Measurements from ENCODE around the gene SS18L1.
A peak's percentile ranks its signal among the peaks of the same experiment; 100 is the strongest.

Gene SS18L1

GRCh38 chr20:62133864-62134263 lies 9.7 kb upstream of the SS18L1 start:
- Histone ChIP-seq H3K23ac (ENCODE audit: low read length in 2 of 2) (peak overlapping the region in 1 of 2 experiments; percentile 28), H2AK5ac (ENCODE audit: low read length, severe bottlenecking) (no peak overlapping the region), H3K4me2 (ENCODE audit: low read length, poor library complexity, severe bottlenecking) (no peak overlapping the region), H2AFZ (ENCODE audit: low read depth, low read length) (no peak overlapping the region), H4K91ac (ENCODE audit: low read length) (no peak overlapping the region), H3K4ac (ENCODE audit: low read depth in 1 of 2, low read length in 2 of 2) (no peak overlapping the region), H2BK15ac (ENCODE audit: low read depth, poor library complexity, severe bottlenecking) (no peak overlapping the region), H2BK120ac (ENCODE audit: low read depth, low read length) (no peak overlapping the region), H3K36me3 (ENCODE audit: control insufficient read depth in 1 of 2, insufficient read depth in 2 of 2, low read depth in 1 of 2, low read length in 2 of 2) (peaks cover 92 to 96% of the 10 kb centered on the region in 2 experiments), H3K79me1 (replicated peaks; ENCODE audit: low read length, poor library complexity, severe bottlenecking) (peaks cover 60% of the 10 kb centered on the region), H3K9me3 (ENCODE audit: control insufficient read depth, low read length) (no peaks in the 10 kb centered on the region), H3K27ac (ENCODE audit: low read length, poor library complexity, severe bottlenecking) (no peak overlapping the region), H3K18ac (ENCODE audit: low read depth in 1 of 2, low read length in 2 of 2) (no peak overlapping the region), H3K9ac (ENCODE audit: low read length) (no peak overlapping the region), H2BK12ac (ENCODE audit: low read length in 2 of 2) (no peak overlapping the region), H4K8ac (ENCODE audit: low read length) (peak overlapping the region; percentile 25), H3K4me3 (ENCODE audit: insufficient read depth in 1 of 2, low read depth in 1 of 2, low read length in 2 of 2) (no peak overlapping the region), H3K4me1 (ENCODE audit: control insufficient read depth, insufficient read depth, low read depth, low read length) (peaks cover 9% of the 10 kb centered on the region), H3K14ac (ENCODE audit: low read length in 2 of 2) (no peak overlapping the region), H3K27me3 (ENCODE audit: control insufficient read depth in 1 of 2, insufficient read depth in 1 of 2, low read length in 2 of 2) (no peaks in the 10 kb centered on the region), H2BK5ac (ENCODE audit: low read depth, low read length, poor library complexity, severe bottlenecking) (no peak overlapping the region)
- no peak for DNase-seq
- 89% methylated on average over 12 of the region's 12 CpGs for WGBS

GRCh38 chr20:62134735-62135231 lies 8.8 kb upstream of the SS18L1 start:
- Histone ChIP-seq H3K27ac (ENCODE audit: low read length, poor library complexity, severe bottlenecking) (no peak overlapping the region), H3K23ac (ENCODE audit: low read length in 2 of 2) (no peak overlapping the region)
- WGBS, result 84% methylated on average over 9 of the region's 11 CpGs

GRCh38 chr20:62135573-62136266 lies 7.8 kb upstream of the SS18L1 start:
- peaks cover 10% of the 10 kb centered on the region for H3K4me1 ChIP-seq (ENCODE audit: control insufficient read depth, insufficient read depth, low read depth, low read length)
- DNase-seq, result no peak
- H4K91ac ChIP-seq (ENCODE audit: low read length), result no peak overlapping the region
- H3K9me3 ChIP-seq (ENCODE audit: control insufficient read depth, low read length), result no peaks in the 10 kb centered on the region
- H3K4me3 ChIP-seq (ENCODE audit: insufficient read depth in 1 of 2, low read depth in 1 of 2, low read length in 2 of 2), result no peak overlapping the region
- no peak overlapping the region for H2AFZ ChIP-seq (ENCODE audit: low read depth, low read length)
- peak overlapping the region; percentile 46 for H3K9ac ChIP-seq (ENCODE audit: low read length)
- no peak overlapping the region for H3K18ac ChIP-seq (ENCODE audit: low read depth in 1 of 2, low read length in 2 of 2)
- H3K4me2 ChIP-seq (ENCODE audit: low read length, poor library complexity, severe bottlenecking), result no peak overlapping the region
- no peak overlapping the region for H4K8ac ChIP-seq (ENCODE audit: low read length)
- H2BK12ac ChIP-seq (ENCODE audit: low read length in 2 of 2), result no peak overlapping the region
- no peak overlapping the region for H2BK15ac ChIP-seq (ENCODE audit: low read depth, poor library complexity, severe bottlenecking)
- H3K23ac ChIP-seq (ENCODE audit: low read length in 2 of 2), result no peak overlapping the region
- peaks cover 47% of the 10 kb centered on the region for H3K79me1 ChIP-seq (replicated peaks; ENCODE audit: low read length, poor library complexity, severe bottlenecking)
- H3K27ac ChIP-seq (ENCODE audit: low read length, poor library complexity, severe bottlenecking), result no peak overlapping the region
- no peak overlapping the region for H2BK120ac ChIP-seq (ENCODE audit: low read depth, low read length)
- H3K14ac ChIP-seq (ENCODE audit: low read length in 2 of 2), result no peak overlapping the region
- peaks cover 86 to 96% of the 10 kb centered on the region in 2 experiments for H3K36me3 ChIP-seq (ENCODE audit: control insufficient read depth in 1 of 2, insufficient read depth in 2 of 2, low read depth in 1 of 2, low read length in 2 of 2)
- H2AK5ac ChIP-seq (ENCODE audit: low read length, severe bottlenecking), result no peak overlapping the region
- H3K27me3 ChIP-seq (ENCODE audit: control insufficient read depth in 1 of 2, insufficient read depth in 1 of 2, low read length in 2 of 2), result no peaks in the 10 kb centered on the region
- H3K4ac ChIP-seq (ENCODE audit: low read depth in 1 of 2, low read length in 2 of 2), result no peak overlapping the region
- over 99% methylated on average over 8 of the region's 8 CpGs for WGBS
- no peak overlapping the region for H2BK5ac ChIP-seq (ENCODE audit: low read depth, low read length, poor library complexity, severe bottlenecking)

More at GRCh38 chr20:62134735-62135231, 8.8 kb upstream of the SS18L1 start:
- peak overlapping the region; percentile 46 for H3K9ac ChIP-seq (ENCODE audit: low read length)
- H4K91ac ChIP-seq (ENCODE audit: low read length), result no peak overlapping the region
- no peak overlapping the region for H3K4me2 ChIP-seq (ENCODE audit: low read length, poor library complexity, severe bottlenecking)
- H3K4me3 ChIP-seq (ENCODE audit: insufficient read depth in 1 of 2, low read depth in 1 of 2, low read length in 2 of 2), result no peak overlapping the region
- peaks cover 9% of the 10 kb centered on the region for H3K4me1 ChIP-seq (ENCODE audit: control insufficient read depth, insufficient read depth, low read depth, low read length)
- H3K9me3 ChIP-seq (ENCODE audit: control insufficient read depth, low read length), result no peaks in the 10 kb centered on the region
- no peak overlapping the region for H2AFZ ChIP-seq (ENCODE audit: low read depth, low read length)
- H3K27me3 ChIP-seq (ENCODE audit: control insufficient read depth in 1 of 2, insufficient read depth in 1 of 2, low read length in 2 of 2), result no peaks in the 10 kb centered on the region
- H2BK5ac ChIP-seq (ENCODE audit: low read depth, low read length, poor library complexity, severe bottlenecking), result no peak overlapping the region
- H3K79me1 ChIP-seq (replicated peaks; ENCODE audit: low read length, poor library complexity, severe bottlenecking), result peaks cover 54% of the 10 kb centered on the region
- no peak overlapping the region for H2BK120ac ChIP-seq (ENCODE audit: low read depth, low read length)
- H4K8ac ChIP-seq (ENCODE audit: low read length), result no peak overlapping the region
- H2AK5ac ChIP-seq (ENCODE audit: low read length, severe bottlenecking), result no peak overlapping the region
- H3K18ac ChIP-seq (ENCODE audit: low read depth in 1 of 2, low read length in 2 of 2), result no peak overlapping the region
- DNase-seq, result peak; percentile 36
- H3K14ac ChIP-seq (ENCODE audit: low read length in 2 of 2), result no peak overlapping the region
- H3K4ac ChIP-seq (ENCODE audit: low read depth in 1 of 2, low read length in 2 of 2), result no peak overlapping the region
- H2BK12ac ChIP-seq (ENCODE audit: low read length in 2 of 2), result peak overlapping the region in 1 of 2 experiments; percentile 60
- H2BK15ac ChIP-seq (ENCODE audit: low read depth, poor library complexity, severe bottlenecking), result no peak overlapping the region
- peaks cover 92 to 96% of the 10 kb centered on the region in 2 experiments for H3K36me3 ChIP-seq (ENCODE audit: control insufficient read depth in 1 of 2, insufficient read depth in 2 of 2, low read depth in 1 of 2, low read length in 2 of 2)

- Histone ChIP-seq H2BK120ac (ENCODE audit: low read depth, low read length) (no peak overlapping the region), H2BK5ac (ENCODE audit: low read depth, low read length, poor library complexity, severe bottlenecking) (no peak overlapping the region), H3K4me3 (ENCODE audit: insufficient read depth in 1 of 2, low read depth in 1 of 2, low read length in 2 of 2) (no peak overlapping the region), H3K27ac (ENCODE audit: low read length, poor library complexity, severe bottlenecking) (no peak overlapping the region), H3K36me3 (ENCODE audit: control insufficient read depth in 1 of 2, insufficient read depth in 2 of 2, low read depth in 1 of 2, low read length in 2 of 2) (peaks cover 82 to 89% of the 10 kb centered on the region in 2 experiments), H3K4ac (ENCODE audit: low read depth in 1 of 2, low read length in 2 of 2) (no peak overlapping the region), H4K8ac (ENCODE audit: low read length) (no peak overlapping the region), H3K79me1 (replicated peaks; ENCODE audit: low read length, poor library complexity, severe bottlenecking) (peaks cover 40% of the 10 kb centered on the region), H3K23ac (ENCODE audit: low read length in 2 of 2) (no peak overlapping the region), H3K18ac (ENCODE audit: low read depth in 1 of 2, low read length in 2 of 2) (no peak overlapping the region), H2AFZ (ENCODE audit: low read depth, low read length) (no peak overlapping the region), H3K9me3 (ENCODE audit: control insufficient read depth, low read length) (no peaks in the 10 kb centered on the region), H2BK15ac (ENCODE audit: low read depth, poor library complexity, severe bottlenecking) (no peak overlapping the region), H3K4me2 (ENCODE audit: low read length, poor library complexity, severe bottlenecking) (no peak overlapping the region), H3K4me1 (ENCODE audit: control insufficient read depth, insufficient read depth, low read depth, low read length) (peaks cover 16% of the 10 kb centered on the region), H4K91ac (ENCODE audit: low read length) (no peak overlapping the region), H3K14ac (ENCODE audit: low read length in 2 of 2) (no peak overlapping the region), H2AK5ac (ENCODE audit: low read length, severe bottlenecking) (no peak overlapping the region), H3K27me3 (ENCODE audit: control insufficient read depth in 1 of 2, insufficient read depth in 1 of 2, low read length in 2 of 2) (no peaks in the 10 kb centered on the region), H2BK12ac (ENCODE audit: low read length in 2 of 2) (no peak overlapping the region), H3K9ac (ENCODE audit: low read length) (no peak overlapping the region)
- 69% methylated on average over 6 of the region's 8 CpGs for WGBS
- DNase-seq, result peak; percentile 73
Measured at GRCh38 chr20:62136283-62137091, 7.1 kb upstream of the SS18L1 start.

Data from mesenchymal stem cell (in vitro differentiated cells and primary cell).